K562 (cell line): ENCODE results near the gene TAF1D. TPM values are rescaled to one million over a fixed set of nuclear protein-coding genes. Genes with fewer than 3 reads are reported as not detected.
A peak's percentile ranks its signal among the peaks of the same experiment; 100 is the strongest.

Source experiments
- ATAC-seq: fragments of 200-7000 bp; cut with Tn5 transposase; 3 replicates; pipeline ENCODE4 v1.9.1; 2020; ENCODE audit warnings: moderate library complexity
- BruUV-seq: library from RNA; stranded (reverse); fragments of 400-500 nt; replicated peaks from 2 replicates; lab custom pipeline; 2021; lab: Mats Ljungman, UMichigan
- CTCF ChIA-PET: fragments of 300-600 bp; formaldehyde crosslinking; extraction: SDS; loops from one replicate; lab custom pipeline; 2021; ENCODE audit warnings: low intra/inter-chr PET ratio; lab: Yijun Ruan, JAX
- POLR2A ChIA-PET: fragments of 300-600, 350-650 bp; sonication (Branson Sonifier 250); formaldehyde crosslinking; extraction: SDS; loops from one replicate; lab custom pipeline; 2021; ENCODE audit warnings: antibody characterized with exemption, inconsistent platforms; lab: Yijun Ruan, JAX
- DNase-seq, 4 experiments: peaks; one replicate each; pipeline versions ENCODE4 v3.0.0 to v3.0.0-alpha.2; 2011 to 2018; ENCODE audit warnings: low spot score in 3 of 4, mixed read lengths in 3 of 4; ENCODE audit errors: extremely low read depth in 1 of 4
- FAIRE-seq: peaks from 2 replicates; lab custom pipeline; 2011; peaks lifted over from hg19 to GRCh38; lab: Jason Lieb, UNC
- H2AFZ ChIP-seq: 2 replicates; pipeline ENCODE4 v1.6.0; 2011; ENCODE audit warnings: low read depth, low read length, control low read depth, inconsistent platforms
- H3K27ac ChIP-seq: fragments of 200-600 bp; 3 replicates; pipeline ENCODE4 v1.8.0; 2011; ENCODE audit warnings: low read depth, mild to moderate bottlenecking, control low read depth, inconsistent platforms, low read length, moderate library complexity, mixed read lengths; ENCODE audit errors: extremely low read depth
- H3K27me3 ChIP-seq, 2 experiments: fragments of 300-600 bp in 1 of 2; 2 replicates in 1 of 2; 3 replicates in 1 of 2; pipeline versions ENCODE4 v1.6.0 to v1.8.0; 2011; ENCODE audit warnings: inconsistent platforms in 2 of 2, low read length in 2 of 2, mild to moderate bottlenecking in 1 of 2, mixed read lengths in 1 of 2, moderate library complexity in 1 of 2; ENCODE audit not compliant: control insufficient read depth in 2 of 2, insufficient read depth in 2 of 2
- H3K36me3 ChIP-seq: fragments of 300-600 bp; 3 replicates; pipeline ENCODE4 v1.8.0; 2011; ENCODE audit warnings: mild to moderate bottlenecking, low read length, inconsistent platforms; ENCODE audit not compliant: control insufficient read depth, insufficient read depth
- H3K4me1 ChIP-seq, 2 experiments: fragments of 200-600 bp in 1 of 2; replicated peaks in 1 of 2; 2 replicates in 1 of 2; 3 replicates in 1 of 2; pipeline versions ENCODE4 v1.5.1 to v1.8.0; 2011; ENCODE audit warnings: inconsistent platforms in 2 of 2, low read length in 2 of 2, mild to moderate bottlenecking in 1 of 2, mixed read lengths in 1 of 2, moderate library complexity in 1 of 2; ENCODE audit not compliant: control insufficient read depth in 2 of 2, insufficient read depth in 2 of 2
- H3K4me2 ChIP-seq: 2 replicates; pipeline ENCODE4 v1.6.1; 2011; ENCODE audit warnings: low read length, control low read depth, inconsistent platforms, mixed read lengths; ENCODE audit not compliant: insufficient read depth
- H3K4me3 ChIP-seq: fragments of 200-600 bp; sonication (generic), shearing (Covaris generic); 2 replicates; pipeline ENCODE4 v1.5.1; 2016; ENCODE audit warnings: control low read depth, inconsistent platforms
- H3K79me2 ChIP-seq: fragments of 200-600 bp; 3 replicates; pipeline ENCODE4 v1.8.0; 2011; ENCODE audit warnings: low read length, inconsistent platforms; ENCODE audit not compliant: control insufficient read depth, insufficient read depth
- H3K9ac ChIP-seq, 2 experiments: 2 replicates each; pipeline versions ENCODE4 v1.6.0 to v1.6.1; 2011; ENCODE audit warnings: low read depth in 2 of 2, low read length in 2 of 2, control low read depth in 1 of 2, inconsistent platforms in 1 of 2, mild to moderate bottlenecking in 1 of 2, mixed read lengths in 1 of 2; ENCODE audit not compliant: insufficient read depth in 1 of 2
- H3K9me1 ChIP-seq: one replicate; pipeline ENCODE4 v1.6.0; 2011; ENCODE audit warnings: inconsistent platforms, mild to moderate bottlenecking, low read length, moderate library complexity; ENCODE audit not compliant: control insufficient read depth, insufficient read depth
- H3K9me3 ChIP-seq: replicated peaks from 2 replicates; pipeline ENCODE4 v1.5.1; 2011; ENCODE audit warnings: low read depth, low read length, inconsistent platforms; ENCODE audit not compliant: control insufficient read depth, insufficient read depth
- H4K20me1 ChIP-seq: replicated peaks from 2 replicates; pipeline ENCODE4 v1.6.1; 2011; ENCODE audit warnings: low read length, inconsistent platforms, mixed read lengths; ENCODE audit not compliant: control insufficient read depth, insufficient read depth
- GTF2F1 ChIP-seq: IDR thresholded peaks from 2 replicates; pipeline ENCODE4 v1.6.1; 2011; ENCODE audit warnings: low read depth, low read length, improper control_type of control experiment
- PPARD ChIP-seq: fragments of 250-450 bp; sonication (Bioruptor Pico); IDR thresholded peaks from 2 replicates; pipeline ENCODE4 v1.8.0; 2022; ENCODE audit warnings: inconsistent platforms, mild to moderate bottlenecking, moderate library complexity
- ZNF3 ChIP-seq: fragments of 250-450 bp; sonication (Bioruptor Pico); IDR thresholded peaks from 2 replicates; pipeline ENCODE4 v1.5.0; 2021; ENCODE audit warnings: mild to moderate bottlenecking, moderate library complexity
- ZNF644 ChIP-seq: fragments of 200-800 bp; sonication (Bioruptor generic); IDR thresholded peaks from 2 replicates; pipeline ENCODE4 v1.6.1; 2016; ENCODE audit warnings: low read depth, missing genetic modification characterization, missing compliant biosample characterization
- ZSCAN32 ChIP-seq: fragments of 450-650 bp; formaldehyde crosslinking; IDR thresholded peaks from 2 replicates; pipeline ENCODE4 v1.4.0; 2020; ENCODE audit warnings: mild to moderate bottlenecking, moderate library complexity
- WGBS: fragments of 100-300 bp; shearing (Covaris generic); methylation state at CpG from one replicate; pipeline ENCODE4 v1.1.6; 2016; ENCODE audit warnings: low coverage, mixed read lengths; ENCODE audit not compliant: insufficient coverage; ENCODE audit errors: missing lambda C conversion rate; 5-methylcytosine and 5-hydroxymethylcytosine counted together
- in situ Hi-C: fragments of 300-500 bp; cut with MboI; formaldehyde crosslinking; loops from 4 replicates; pipeline ENCODE4 v1.15.0; 2018; ENCODE audit warnings: inconsistent platforms, mixed read lengths
- intact Hi-C: fragments of 100-400 bp; cut with micrococcal nuclease; formaldehyde crosslinking; loops from 2 replicates; pipeline ENCODE4 v1.14.2; 2022
- polyA plus RNA-seq, 8 experiments: library from polyadenylated mRNA; depleted of rRNA in 4 of 8; stranded (reverse) in 5 of 8; unstranded in 3 of 8; fragments of >200 nt; fragmentation: Nextera tagmentation in 2 of 8; fragmentation: Illumina TruSeq in 1 of 8; extraction: Ambion mirVana in 2 of 8; extraction: Trizol in 1 of 8; gene quantifications; 2 replicates each; pipeline versions ENCODE4 v1.2.1 to v1.2.3, GENCODE V29; 2011 to 2014; ENCODE audit warnings: inconsistent platforms in 1 of 8, missing spikeins in 1 of 8
- total RNA-seq, 7 experiments: library from RNA; depleted of rRNA in 6 of 7; stranded (reverse); fragments of >200 nt in 6 of 7; fragmentation: Illumina TruSeq in 2 of 7; extraction: Trizol in 2 of 7; gene quantifications; 2 replicates each; pipeline versions ENCODE4 v1.2.1 to v1.2.3, GENCODE V29; 2011 to 2021; ENCODE audit warnings: low replicate concordance in 1 of 7
- TF ChIP-seq, protein P1 (sequence below), 2 experiments: fragments of 450-650 bp in 1 of 2; sonication (generic) in 1 of 2; formaldehyde crosslinking; conservative IDR thresholded peaks; 2 replicates each; pipeline versions ENCODE4 v1.4.0 to v1.8.1; 2020 to 2022; ENCODE audit warnings: mild to moderate bottlenecking in 1 of 2, missing genetic modification reagents in 1 of 2

TAF1D gene
- total and polyA plus RNA-seq, 9 of the 15 experiments (the other 6 are each of a cell fraction or from before 2014, with no cell fraction given) = 122 to 347 (median 250) TPM

DNA sequence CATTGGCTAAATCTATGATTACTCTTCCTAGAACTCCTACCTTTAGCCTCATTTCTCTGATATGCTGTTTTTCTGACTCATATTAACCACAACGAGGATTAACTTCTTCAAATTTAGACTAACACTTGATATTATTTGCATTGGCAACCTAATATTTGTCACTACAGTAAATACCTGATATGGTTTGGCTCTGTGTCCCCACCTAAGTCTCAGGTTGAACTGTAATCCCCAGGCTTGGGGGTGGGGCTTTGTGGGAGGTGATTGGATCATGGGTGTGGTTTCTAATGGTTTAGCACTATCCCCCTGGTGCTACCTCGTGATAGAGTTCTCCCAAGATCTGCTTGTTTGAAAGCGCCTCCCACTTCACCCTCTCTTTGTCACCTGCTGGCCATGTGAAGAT is 25.7 kb upstream of the TAF1D start:
- H3K27ac ChIP-seq = no peak overlapping the region
- ChIA-PET POLR2A (interaction anchor here (2.0 to 5.4 kb wide), 2 partner anchors 26 to 27 kb away, joined by 9 to 33 read pairs; partner anchors contain the start of genes C11orf54 and TAF1D), CTCF (no interaction called here)
- H3K9me1 ChIP-seq = no peaks in the 10 kb centered on the region
- no peak overlapping the region for H3K4me3 ChIP-seq
- H3K9ac ChIP-seq = no peak overlapping the region
- H2AFZ ChIP-seq = no peak overlapping the region
- no peaks in the 10 kb centered on the region for H4K20me1 ChIP-seq
- 0 out of 5 replicates have a peak, but pooled peaks cover 0 to 5% of the 10 kb centered on the region in 2 experiments for H3K4me1 ChIP-seq
- in situ Hi-C loops = no loop called here
- TF ChIP-seq, protein P1, sequence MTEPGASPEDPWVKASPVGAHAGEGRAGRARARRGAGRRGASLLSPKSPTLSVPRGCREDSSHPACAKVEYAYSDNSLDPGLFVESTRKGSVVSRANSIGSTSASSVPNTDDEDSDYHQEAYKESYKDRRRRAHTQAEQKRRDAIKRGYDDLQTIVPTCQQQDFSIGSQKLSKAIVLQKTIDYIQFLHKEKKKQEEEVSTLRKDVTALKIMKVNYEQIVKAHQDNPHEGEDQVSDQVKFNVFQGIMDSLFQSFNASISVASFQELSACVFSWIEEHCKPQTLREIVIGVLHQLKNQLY (CRISPR knock-in tag; conservative IDR thresholded peaks at IDR 0.05) = no peak
- no peak for TF ChIP-seq ZNF644
- no peak for TF ChIP-seq GTF2F1
- TF ChIP-seq PPARD (CRISPR knock-in tag) = no peak
- no peak for TF ChIP-seq ZNF3 (CRISPR knock-in tag)
- no peak for TF ChIP-seq ZSCAN32 (CRISPR knock-in tag)
- no peak overlapping the region for H3K4me2 ChIP-seq
- no peak for DNase-seq
- H3K79me2 ChIP-seq = no peaks in the 10 kb centered on the region
- peaks cover 7% of the 10 kb centered on the region; the same call in 2 of the 3 replicates for H3K36me3 ChIP-seq
- H3K9me3 ChIP-seq = no peaks in the 10 kb centered on the region; the same call in 1 of the 2 replicates
- no peak for FAIRE-seq
- no TSS peak for BruUV-seq
- WGBS = 55% methylated on average over 3 of the region's 3 CpGs
- intact Hi-C loops = no loop called here
- ATAC-seq = peak; percentile 32; the same call in 2 of the 3 replicates
- no peaks in the 10 kb centered on the region for H3K27me3 ChIP-seq
